ENCODE results near the gene CD320.
A peak's percentile ranks its signal among the peaks of the same experiment; 100 is the strongest.

Gene CD320

DNA sequence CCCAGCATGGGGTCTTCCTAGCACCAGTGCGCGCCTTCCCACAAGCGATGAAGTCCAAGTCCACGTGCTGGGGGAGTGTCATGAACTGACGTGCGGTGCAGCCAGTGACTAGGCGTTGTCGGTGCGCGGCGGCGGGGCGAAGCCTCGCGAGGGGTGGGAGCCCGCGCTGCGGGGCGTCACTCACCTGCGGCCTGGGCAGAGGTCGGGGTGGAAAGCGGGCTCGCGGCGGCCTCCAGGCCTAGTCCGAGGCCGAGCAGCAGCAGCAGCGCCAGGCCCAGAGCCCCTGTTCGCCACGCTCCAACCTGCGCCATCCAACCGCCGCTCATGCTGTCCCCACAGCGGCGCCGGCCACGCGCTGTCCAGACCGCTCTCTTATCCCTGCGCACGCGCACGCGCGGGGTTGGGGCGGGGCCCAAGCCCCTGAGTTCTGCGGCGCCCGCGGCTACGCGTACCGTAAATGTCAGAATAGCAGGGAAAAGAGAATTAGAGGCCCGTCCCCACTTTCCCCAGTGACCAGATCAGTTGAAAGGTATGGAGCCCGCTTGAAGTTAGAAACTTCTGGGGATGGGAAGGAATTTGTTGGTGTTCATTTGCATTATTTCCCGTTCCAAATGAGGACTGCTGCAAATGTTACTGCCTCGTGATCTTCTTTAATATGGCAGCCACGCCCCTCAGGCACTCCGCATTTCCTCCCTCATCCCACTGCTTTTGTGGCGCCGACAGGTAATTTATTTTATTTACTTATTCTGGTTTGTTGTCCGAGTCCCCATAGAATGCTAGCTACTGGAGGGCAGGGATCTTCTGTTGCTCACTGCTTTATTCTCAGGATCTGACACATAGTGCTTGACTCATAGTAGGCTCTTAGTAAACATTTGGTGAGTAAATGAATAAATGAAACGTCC is at the start of gene CD320:
Gene CD320 (minus strand): TSS at position 394 of the 902 bp plus-strand sequence. CDS start 68 bp downstream, at position 326.
- POLR2A ChIA-PET, result interaction anchor here (0.6 to 1.4 kb wide), 4 partner anchors 10 to 311 kb away, joined by 3 to 4 read pairs (median 3); no protein-coding TSS in a partner anchor
- no peak for TF ChIP-seq MEIS1 (CRISPR knock-in tag; IDR thresholded peaks at IDR 0.05; ENCODE audit: borderline replicate concordance)
- TF ChIP-seq KLF7 (tag by site-specific recombination; IDR thresholded peaks at IDR 0.05; ENCODE audit: borderline replicate concordance), result peak; percentile 82; the same call in 1 of the 2 replicates
- no peak for TF ChIP-seq ZNF274 (IDR thresholded peaks at IDR 0.05; ENCODE audit: low read length)
- no peak for TF ChIP-seq ZNF274 (tag by site-specific recombination; IDR thresholded peaks at IDR 0.05; ENCODE audit: borderline replicate concordance)
- TF ChIP-seq, protein P1, sequence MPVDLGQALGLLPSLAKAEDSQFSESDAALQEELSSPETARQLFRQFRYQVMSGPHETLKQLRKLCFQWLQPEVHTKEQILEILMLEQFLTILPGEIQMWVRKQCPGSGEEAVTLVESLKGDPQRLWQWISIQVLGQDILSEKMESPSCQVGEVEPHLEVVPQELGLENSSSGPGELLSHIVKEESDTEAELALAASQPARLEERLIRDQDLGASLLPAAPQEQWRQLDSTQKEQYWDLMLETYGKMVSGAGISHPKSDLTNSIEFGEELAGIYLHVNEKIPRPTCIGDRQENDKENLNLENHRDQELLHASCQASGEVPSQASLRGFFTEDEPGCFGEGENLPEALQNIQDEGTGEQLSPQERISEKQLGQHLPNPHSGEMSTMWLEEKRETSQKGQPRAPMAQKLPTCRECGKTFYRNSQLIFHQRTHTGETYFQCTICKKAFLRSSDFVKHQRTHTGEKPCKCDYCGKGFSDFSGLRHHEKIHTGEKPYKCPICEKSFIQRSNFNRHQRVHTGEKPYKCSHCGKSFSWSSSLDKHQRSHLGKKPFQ (tag by site-specific recombination; IDR thresholded peaks at IDR 0.05), result no peak
- peak; percentile 73; the same call in 1 of the 2 replicates for TF ChIP-seq ZNF560 (tag by site-specific recombination; IDR thresholded peaks at IDR 0.05; ENCODE audit: borderline replicate concordance)
- TF ChIP-seq ZNF132 (tag by site-specific recombination; IDR thresholded peaks at IDR 0.05; ENCODE audit: borderline replicate concordance), result no peak
- TF ChIP-seq, protein P2, sequence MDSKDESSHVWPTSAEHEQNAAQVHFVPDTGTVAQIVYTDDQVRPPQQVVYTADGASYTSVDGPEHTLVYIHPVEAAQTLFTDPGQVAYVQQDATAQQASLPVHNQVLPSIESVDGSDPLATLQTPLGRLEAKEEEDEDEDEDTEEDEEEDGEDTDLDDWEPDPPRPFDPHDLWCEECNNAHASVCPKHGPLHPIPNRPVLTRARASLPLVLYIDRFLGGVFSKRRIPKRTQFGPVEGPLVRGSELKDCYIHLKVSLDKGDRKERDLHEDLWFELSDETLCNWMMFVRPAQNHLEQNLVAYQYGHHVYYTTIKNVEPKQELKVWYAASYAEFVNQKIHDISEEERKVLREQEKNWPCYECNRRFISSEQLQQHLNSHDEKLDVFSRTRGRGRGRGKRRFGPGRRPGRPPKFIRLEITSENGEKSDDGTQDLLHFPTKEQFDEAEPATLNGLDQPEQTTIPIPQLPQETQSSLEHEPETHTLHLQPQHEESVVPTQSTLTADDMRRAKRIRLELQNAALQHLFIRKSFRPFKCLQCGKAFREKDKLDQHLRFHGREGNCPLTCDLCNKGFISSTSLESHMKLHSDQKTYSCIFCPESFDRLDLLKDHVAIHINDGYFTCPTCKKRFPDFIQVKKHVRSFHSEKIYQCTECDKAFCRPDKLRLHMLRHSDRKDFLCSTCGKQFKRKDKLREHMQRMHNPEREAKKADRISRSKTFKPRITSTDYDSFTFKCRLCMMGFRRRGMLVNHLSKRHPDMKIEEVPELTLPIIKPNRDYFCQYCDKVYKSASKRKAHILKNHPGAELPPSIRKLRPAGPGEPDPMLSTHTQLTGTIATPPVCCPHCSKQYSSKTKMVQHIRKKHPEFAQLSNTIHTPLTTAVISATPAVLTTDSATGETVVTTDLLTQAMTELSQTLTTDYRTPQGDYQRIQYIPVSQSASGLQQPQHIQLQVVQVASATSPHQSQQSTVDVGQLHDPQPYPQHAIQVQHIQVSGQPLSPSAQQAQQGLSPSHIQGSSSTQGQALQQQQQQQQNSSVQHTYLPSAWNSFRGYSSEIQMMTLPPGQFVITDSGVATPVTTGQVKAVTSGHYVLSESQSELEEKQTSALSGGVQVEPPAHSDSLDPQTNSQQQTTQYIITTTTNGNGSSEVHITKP (tag by site-specific recombination; IDR thresholded peaks at IDR 0.05), result no peak; the same call in 1 of the 2 replicates
- TF ChIP-seq ZNF791 (tag by site-specific recombination; IDR thresholded peaks at IDR 0.05), result no peak
- TF ChIP-seq ZNF391 (tag by site-specific recombination; IDR thresholded peaks at IDR 0.05; ENCODE audit: borderline replicate concordance, low read depth), result peak; percentile 5; the same call in 1 of the 2 replicates
- TF ChIP-seq ZNF785 (tag by site-specific recombination; IDR thresholded peaks at IDR 0.05), result no peak; the same call in 1 of the 2 replicates
- no peak for TF ChIP-seq ZNF311 (tag by site-specific recombination; IDR thresholded peaks at IDR 0.05; ENCODE audit: borderline replicate concordance)
- TF ChIP-seq FEZF1 (tag by site-specific recombination; IDR thresholded peaks at IDR 0.05), result no peak
- TF ChIP-seq, protein P3, sequence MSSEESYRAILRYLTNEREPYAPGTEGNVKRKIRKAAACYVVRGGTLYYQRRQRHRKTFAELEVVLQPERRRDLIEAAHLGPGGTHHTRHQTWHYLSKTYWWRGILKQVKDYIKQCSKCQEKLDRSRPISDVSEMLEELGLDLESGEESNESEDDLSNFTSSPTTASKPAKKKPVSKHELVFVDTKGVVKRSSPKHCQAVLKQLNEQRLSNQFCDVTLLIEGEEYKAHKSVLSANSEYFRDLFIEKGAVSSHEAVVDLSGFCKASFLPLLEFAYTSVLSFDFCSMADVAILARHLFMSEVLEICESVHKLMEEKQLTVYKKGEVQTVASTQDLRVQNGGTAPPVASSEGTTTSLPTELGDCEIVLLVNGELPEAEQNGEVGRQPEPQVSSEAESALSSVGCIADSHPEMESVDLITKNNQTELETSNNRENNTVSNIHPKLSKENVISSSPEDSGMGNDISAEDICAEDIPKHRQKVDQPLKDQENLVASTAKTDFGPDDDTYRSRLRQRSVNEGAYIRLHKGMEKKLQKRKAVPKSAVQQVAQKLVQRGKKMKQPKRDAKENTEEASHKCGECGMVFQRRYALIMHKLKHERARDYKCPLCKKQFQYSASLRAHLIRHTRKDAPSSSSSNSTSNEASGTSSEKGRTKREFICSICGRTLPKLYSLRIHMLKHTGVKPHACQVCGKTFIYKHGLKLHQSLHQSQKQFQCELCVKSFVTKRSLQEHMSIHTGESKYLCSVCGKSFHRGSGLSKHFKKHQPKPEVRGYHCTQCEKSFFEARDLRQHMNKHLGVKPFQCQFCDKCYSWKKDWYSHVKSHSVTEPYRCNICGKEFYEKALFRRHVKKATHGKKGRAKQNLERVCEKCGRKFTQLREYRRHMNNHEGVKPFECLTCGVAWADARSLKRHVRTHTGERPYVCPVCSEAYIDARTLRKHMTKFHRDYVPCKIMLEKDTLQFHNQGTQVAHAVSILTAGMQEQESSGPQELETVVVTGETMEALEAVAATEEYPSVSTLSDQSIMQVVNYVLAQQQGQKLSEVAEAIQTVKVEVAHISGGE (tag by site-specific recombination; conservative IDR thresholded peaks at IDR 0.05; ENCODE audit: low read depth), result no peak
- no peak for TF ChIP-seq HOXC10 (CRISPR knock-in tag; IDR thresholded peaks at IDR 0.05)
- peak; percentile 66 for TF ChIP-seq GLIS1 (tag by site-specific recombination; IDR thresholded peaks at IDR 0.05)
- no peak for TF ChIP-seq ZNF221 (tag by site-specific recombination; IDR thresholded peaks at IDR 0.05; ENCODE audit: borderline replicate concordance)
- TF ChIP-seq ZNF843 (tag by site-specific recombination; IDR thresholded peaks at IDR 0.05), result peak; percentile 66; the same call in 1 of the 2 replicates
- no peak for TF ChIP-seq RBAK (tag by site-specific recombination; IDR thresholded peaks at IDR 0.05)
- TF ChIP-seq ZFP3 (tag by site-specific recombination; IDR thresholded peaks at IDR 0.05; ENCODE audit: low read depth), result no peak
- no peak for TF ChIP-seq ZNF155 (tag by site-specific recombination; IDR thresholded peaks at IDR 0.05)
- no peak for TF ChIP-seq ZNF426 (tag by site-specific recombination; IDR thresholded peaks at IDR 0.05)
- no peak for TF ChIP-seq ZNF837 (tag by site-specific recombination; IDR thresholded peaks at IDR 0.05)
- TF ChIP-seq ZNF521 (tag by site-specific recombination; IDR thresholded peaks at IDR 0.05), result no peak
- TF ChIP-seq ZNF146 (tag by site-specific recombination; IDR thresholded peaks at IDR 0.05), result no peak
- TF ChIP-seq ZBTB7A (tag by site-specific recombination; IDR thresholded peaks at IDR 0.05; ENCODE audit: low read depth), result no peak
- TF ChIP-seq ZNF184 (tag by site-specific recombination; IDR thresholded peaks at IDR 0.05), result peak; percentile 37; the same call in 1 of the 2 replicates
- no peak for TF ChIP-seq GFI1B (tag by site-specific recombination; IDR thresholded peaks at IDR 0.05)

More for the DNA sequence above, at the start of gene CD320:
- Histone ChIP-seq H3K27ac (ENCODE audit: extremely low read depth, low read depth, low read length) (peak within 1 kb of the TSS; percentile 50; the same call in 1 of the 2 replicates), H3K9me3 (ENCODE audit: control insufficient read depth, insufficient read depth, low read depth, low read length) (no peaks in the 10 kb centered on the region), H3K4me1 (ENCODE audit: control insufficient read depth, insufficient read depth, low read length) (no peaks in the 10 kb centered on the region), H3K36me3 (ENCODE audit: control insufficient read depth in 2 of 2, insufficient read depth in 1 of 2, low read length in 2 of 2) (peaks cover 12 to 37% of the 10 kb centered on the region in 2 experiments; a peak in 2 of 3 replicates), H3K4me3 (ENCODE audit: low read depth, low read length) (peak within 1 kb of the TSS; percentile 62)
- CTCF ChIA-PET, result interaction anchor here (0.6 to 0.7 kb wide), 2 partner anchors 23 to 35 kb away, joined by 3 read pairs; partner anchors contain the start of gene KANK3
